Stimulated activated CD4-positive, alpha-beta T cell treated with anti-CD3 and anti-CD28 coated beads, Interleukin-1b, Interleukin-23, amount 100 ng/mL, for 1 hour (primary cell): Measurements from ENCODE around the gene YOD1.

ENCODE experiments used
- DNase-seq, 2 donors: peaks; one replicate each; pipeline ENCODE4 v3.0.0-alpha.2; 2020; ENCODE audit warnings: low read depth in 2 of 2

Gene YOD1

DNA sequence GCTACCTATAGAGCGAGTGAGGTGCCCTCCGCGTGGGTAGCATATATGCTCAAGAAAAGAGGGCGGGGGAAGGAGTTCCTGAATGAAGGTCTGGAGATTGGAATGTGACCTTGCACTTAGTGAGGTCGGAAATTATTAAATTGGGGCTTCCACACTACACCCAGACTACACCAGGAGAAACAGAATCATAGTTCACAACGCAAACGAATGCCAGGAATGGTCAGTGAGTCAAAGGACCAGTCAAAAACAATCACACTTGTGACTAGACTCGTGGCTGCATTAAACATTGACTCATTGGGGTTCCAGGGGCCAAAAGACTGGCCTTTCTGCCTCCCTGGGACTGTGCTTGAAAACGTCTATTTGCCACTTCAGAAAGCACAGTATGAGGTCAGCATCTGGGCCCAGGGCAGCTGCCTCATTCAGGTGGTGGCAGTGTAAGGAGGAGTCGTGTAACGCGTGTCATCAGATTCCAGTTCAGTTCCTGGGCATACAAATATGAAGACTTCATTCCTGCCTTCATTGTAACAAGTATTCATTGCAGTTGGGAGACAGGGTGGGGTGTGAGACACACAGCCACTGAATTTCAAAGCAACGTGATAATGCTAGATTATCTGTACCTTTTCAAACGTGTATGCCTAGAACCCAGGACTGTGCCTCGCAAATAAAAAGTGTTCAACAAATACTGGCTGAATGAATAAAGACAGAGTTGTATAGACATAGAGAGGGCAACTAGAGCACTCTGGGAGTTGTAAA, at the start of gene YOD1:
TSS of gene YOD1 (minus strand) at position 18 of the 753 bp plus-strand sequence. CDS start 178 bp downstream, outside the sequence.
- DNase-seq, result no peak

GRCh38 chr1:207097871-207098324, 46.9 kb upstream of the YOD1 start:
- DNase-seq, result no peak

- DNase-seq, result no peak
Measured at GRCh38 chr1:207093944-207094343, 42.9 kb upstream of the YOD1 start.

- no peak for DNase-seq
Measured at GRCh38 chr1:207091200-207091908, 40.3 kb upstream of the YOD1 start.

DNA sequence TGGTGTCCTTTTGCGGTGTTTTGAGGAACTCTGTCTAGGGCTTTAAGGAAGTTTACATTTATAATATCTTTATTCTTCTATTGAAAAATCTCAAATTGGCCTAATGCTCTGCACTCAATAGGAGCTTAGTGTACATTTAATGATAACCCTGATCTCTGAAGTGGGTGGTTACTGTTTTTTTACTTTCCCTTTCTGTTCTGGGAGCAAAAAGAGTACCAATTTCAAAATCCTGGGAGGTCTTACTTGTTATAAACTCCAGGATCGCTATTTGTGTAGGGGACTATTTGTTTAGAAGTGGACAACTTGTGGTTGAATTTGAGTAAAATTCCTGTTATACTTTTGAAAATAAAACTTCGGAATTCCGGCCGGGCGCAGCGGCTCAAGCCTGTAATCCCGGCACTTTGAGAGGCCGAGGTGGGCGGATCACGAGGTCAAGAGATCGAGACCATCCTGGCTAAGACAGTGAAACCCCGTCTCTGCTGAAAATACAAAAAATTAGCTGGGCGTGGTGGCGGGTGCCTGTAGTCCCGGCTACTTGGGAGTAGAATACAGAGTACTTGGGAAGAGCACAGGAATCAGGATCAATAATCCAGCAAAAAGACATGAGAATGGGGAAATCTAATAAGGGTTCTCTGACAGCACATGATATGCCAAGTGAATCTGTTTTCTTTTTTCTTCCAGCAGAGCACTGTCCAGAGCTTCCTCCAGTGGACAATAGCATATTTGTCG, 38.8 kb upstream of the YOD1 start:
- DNase-seq, result no peak

DNA sequence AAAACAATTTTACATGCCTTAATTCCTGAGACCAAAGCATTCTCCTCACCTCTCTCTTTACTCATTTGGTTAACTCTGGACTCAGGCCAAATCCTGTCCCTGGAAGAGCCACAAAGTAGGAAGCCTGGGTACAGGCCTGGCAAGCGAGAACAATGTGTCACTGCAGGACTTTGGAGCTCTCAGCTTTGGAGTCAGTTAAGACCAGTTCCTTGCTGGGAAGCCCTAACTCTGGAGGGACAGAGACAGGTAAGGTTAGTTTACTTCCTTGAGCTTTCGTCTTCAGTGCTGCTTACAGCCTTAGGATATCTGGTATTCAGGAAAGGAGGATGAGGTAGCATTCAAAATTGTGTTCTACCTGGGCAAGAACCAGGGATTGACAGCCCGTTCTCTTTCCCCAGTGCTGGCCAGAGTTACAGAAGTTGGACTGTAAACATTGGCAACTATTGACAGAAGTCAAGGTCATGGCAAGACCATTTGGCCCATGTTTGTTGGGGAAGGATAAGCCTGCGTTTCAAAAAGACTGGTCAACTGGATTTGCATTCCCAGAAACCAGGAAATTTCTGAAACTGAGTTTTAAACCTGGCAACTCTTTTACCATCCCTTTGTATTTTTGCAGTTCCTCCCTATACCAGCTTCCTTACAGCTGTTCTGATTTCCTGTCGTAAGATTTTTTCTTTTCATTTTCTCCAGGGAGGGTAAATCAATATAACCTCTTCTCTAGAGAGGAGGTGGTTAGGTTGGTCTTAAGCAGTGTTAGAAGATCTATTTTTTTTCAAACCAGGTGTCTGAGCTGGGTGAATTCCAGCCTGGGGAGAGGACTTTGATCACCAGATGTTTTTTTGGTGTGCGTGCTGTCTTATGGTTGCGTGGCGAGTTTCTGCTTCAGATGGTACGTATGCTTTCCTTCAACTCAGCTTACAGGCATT, 38.0 kb upstream of the YOD1 start, which contains the start of gene C4BPB:
TSS of gene C4BPB (plus strand) at position 160 of the 926 bp plus-strand sequence. CDS start at position 832, 672 bp downstream.
- no peak for DNase-seq

GRCh38 chr1:207088161-207088560, 37.2 kb upstream of the YOD1 start:
- no peak for DNase-seq

- no peak for DNase-seq
Measured at GRCh38 chr1:207085887-207086286, 34.9 kb upstream of the YOD1 start.

- DNase-seq, result peak; percentile 4 to 16
Measured at GRCh38 chr1:207084701-207085180, 33.7 kb upstream of the YOD1 start.

GRCh38 chr1:207084232-207084631, 33.2 kb upstream of the YOD1 start:
- DNase-seq, result no peak

- no peak for DNase-seq
Measured at GRCh38 chr1:207081806-207082205, 30.8 kb upstream of the YOD1 start.

DNA sequence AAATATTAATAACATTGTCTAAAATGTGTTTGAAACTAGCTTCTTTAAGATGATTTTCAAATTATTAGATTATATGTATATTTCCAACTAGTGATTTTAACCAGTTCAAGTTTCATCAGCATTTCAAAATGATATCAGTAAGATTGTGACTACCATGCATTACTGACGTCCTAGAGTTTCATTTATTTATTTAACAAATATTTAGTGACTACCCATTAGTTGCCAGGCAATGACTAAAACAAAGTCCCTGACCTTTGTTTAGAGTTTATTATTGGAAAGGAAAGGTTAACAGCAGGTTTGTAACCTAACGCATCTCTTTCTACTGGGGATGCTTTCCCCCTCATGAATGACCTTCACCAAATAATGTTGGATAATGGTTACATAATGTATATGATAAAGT, 30.1 kb upstream of the YOD1 start:
- DNase-seq, result no peak

DNA sequence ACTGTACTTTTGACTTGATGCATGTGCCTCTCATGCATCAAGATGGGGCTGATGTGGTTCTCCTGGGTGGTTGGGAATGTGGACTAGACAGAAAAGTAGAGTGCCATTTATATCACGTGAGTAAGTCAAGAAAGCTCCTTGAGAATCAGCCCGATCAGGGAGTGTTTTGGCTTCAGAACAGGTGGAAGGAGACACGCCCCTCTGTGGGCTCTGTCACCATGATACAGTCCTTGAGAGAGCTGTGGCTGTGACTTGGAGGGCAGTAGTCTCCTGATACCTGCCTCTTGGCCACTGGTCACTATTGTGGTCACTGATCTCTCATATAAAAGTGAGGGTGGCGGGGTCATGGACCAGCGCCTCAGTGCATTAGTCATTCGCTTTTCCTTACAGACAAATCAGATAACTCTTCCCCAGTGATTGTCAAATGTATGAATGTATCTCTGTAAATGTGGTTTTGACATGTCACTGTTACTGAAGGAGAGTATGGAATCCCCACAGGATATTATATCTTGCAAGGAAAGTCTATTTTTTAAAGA, 28.8 kb upstream of the YOD1 start:
- no peak for DNase-seq

DNA sequence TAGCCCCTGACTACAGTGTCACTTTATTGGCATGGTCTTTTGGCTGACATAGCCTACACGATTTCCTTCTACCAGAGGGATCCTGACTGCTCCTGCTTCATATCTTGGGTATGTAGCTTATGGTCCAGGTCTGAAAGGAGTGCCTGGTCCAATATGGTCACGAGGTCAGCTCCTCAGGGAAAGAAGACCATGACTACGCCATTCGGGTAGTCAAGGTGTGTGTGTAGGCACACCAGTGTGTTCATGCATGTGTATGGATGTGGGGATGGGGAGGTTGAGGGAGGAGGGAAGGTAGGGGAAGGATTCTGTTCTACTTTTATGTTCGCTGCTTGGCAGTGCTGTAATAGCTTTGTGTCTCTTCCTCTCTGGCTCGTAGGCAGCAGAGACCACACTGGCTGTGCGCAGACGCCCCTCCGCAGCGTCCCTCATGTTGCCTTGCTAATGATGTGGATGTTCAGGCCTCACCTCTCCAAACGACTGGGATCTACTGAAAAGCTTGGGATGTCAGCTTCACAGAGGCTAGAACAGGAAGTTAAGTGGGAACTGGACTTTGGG, 27.6 kb upstream of the YOD1 start:
- no peak for DNase-seq

DNA sequence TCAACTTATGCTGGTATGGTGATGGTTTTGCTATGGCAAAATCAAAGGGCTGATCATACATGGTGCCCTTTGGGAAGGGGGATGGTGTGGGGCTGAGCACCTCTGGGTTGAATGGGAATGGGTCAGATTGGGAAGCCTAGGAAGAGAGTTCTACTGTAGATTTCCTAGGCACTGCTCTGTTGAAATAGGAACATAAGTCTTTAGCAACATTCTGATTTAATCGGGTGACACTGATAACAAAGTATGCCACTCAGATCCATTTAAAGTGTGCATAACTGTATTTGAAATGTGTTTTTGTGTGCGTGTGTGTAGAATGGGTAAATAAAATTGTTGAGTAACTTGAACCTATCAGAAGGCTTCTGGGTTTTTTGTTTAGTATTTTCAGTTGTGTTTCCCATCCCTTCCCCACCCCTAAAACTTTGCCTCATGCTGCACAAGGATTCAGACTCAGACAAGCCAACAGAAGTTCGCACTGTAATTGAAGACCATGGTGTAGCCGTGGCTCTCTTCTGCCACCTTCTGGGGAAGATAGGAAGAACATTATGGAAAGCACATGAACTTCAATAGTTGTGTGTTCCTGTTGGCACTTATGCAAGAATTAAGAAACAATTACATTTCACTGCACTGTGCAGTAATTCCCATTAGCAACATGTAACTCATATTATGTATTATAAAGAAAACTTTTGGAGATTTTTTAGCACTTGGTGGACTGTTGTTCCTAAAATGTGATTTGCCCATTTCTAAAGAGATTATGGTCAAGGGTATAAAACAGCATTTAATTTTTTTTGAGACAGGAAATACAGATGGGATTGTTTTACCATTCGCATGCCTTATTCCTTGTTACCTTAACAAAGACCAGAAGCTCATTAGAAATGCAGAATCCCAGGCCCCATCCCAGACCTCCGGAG, 26.7 kb upstream of the YOD1 start:
- peak; percentile 25 to 39 for DNase-seq

- DNase-seq, result no peak
Measured at GRCh38 chr1:207077012-207077411, 26.0 kb upstream of the YOD1 start.

GRCh38 chr1:207076181-207076955, 25.4 kb upstream of the YOD1 start:
- DNase-seq, result no peak
